ENCODE results near the gene IFNAR1.

DNA sequence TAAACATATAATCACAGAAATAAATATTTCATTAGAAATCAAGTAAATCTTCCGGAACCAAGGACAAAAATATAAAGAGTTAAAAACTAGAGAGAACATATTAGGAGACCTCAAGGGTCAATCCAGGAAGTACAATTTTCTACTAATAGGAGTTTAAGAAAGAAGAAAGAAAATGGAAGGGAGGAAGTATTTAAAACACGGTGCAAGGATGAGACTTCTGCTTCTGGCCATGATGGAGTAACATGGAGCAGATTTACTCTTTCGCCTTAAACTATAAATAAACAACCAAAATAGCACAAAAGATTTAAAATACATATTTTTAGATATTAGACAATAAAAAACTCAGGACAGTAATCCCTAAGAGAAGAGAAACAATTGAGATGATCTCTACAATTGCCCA lies 12.6 kb upstream of the IFNAR1 start:
- no peak for TF ChIP-seq SP1 (CRISPR knock-in tag; IDR thresholded peaks at IDR 0.05)
- TF ChIP-seq TARDBP (IDR thresholded peaks at IDR 0.05): no peak
- no peak for TF ChIP-seq AFF4 (CRISPR knock-in tag; IDR thresholded peaks at IDR 0.05)
- TF ChIP-seq TAF1 (IDR thresholded peaks at IDR 0.05; ENCODE audit: control insufficient read depth, extremely low read depth, insufficient read depth, low read length, severe bottlenecking): no peak
- no peak for TF ChIP-seq ZBTB26 (CRISPR knock-in tag; IDR thresholded peaks at IDR 0.05)
